Measurements from ENCODE around the gene RPN1. TPM values are rescaled to one million over a fixed set of nuclear protein-coding genes. Genes with fewer than 3 reads are reported as not detected.
"Not testable (repeated sequence)": the region's sequence is repeated elsewhere in the genome, so short reads cannot be mapped to it uniquely, and the experiment has no call there.

Gene RPN1
- total RNA-seq, 4 donors from 2014 or later = 197 to 219 (median 212) TPM

DNA sequence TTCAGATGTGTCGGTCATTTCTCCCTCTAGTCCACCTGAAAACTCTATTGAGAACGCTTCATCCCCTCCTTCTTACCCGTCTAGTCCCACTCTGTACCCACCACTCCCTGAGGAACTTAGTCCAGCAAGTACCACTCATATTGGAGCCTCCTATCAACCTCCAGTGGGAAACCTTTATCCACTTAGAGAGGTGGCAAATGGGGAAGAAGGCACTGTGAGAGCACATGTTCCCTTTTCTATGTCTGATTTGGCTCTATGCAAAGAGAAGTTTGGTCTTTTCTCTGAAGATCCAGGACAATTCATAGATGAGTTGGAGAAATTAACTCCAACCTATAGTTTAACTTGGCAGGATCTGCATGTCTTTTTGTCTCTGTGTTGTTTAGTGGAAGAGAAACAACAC is 17.0 kb upstream of the RPN1 start:
- H3K36me3 ChIP-seq = no peaks in the 10 kb centered on the region
- no peaks in the 10 kb centered on the region for H3K27me3 ChIP-seq
- TF ChIP-seq POLR2A (IDR thresholded peaks at IDR 0.05) = no peak
- TF ChIP-seq, protein P1, sequence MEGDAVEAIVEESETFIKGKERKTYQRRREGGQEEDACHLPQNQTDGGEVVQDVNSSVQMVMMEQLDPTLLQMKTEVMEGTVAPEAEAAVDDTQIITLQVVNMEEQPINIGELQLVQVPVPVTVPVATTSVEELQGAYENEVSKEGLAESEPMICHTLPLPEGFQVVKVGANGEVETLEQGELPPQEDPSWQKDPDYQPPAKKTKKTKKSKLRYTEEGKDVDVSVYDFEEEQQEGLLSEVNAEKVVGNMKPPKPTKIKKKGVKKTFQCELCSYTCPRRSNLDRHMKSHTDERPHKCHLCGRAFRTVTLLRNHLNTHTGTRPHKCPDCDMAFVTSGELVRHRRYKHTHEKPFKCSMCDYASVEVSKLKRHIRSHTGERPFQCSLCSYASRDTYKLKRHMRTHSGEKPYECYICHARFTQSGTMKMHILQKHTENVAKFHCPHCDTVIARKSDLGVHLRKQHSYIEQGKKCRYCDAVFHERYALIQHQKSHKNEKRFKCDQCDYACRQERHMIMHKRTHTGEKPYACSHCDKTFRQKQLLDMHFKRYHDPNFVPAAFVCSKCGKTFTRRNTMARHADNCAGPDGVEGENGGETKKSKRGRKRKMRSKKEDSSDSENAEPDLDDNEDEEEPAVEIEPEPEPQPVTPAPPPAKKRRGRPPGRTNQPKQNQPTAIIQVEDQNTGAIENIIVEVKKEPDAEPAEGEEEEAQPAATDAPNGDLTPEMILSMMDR (IDR thresholded peaks at IDR 0.05 in 4 of 5, conservative IDR thresholded peaks at IDR 0.05 in 1 of 5) = no peak
- H3K4me3 ChIP-seq = no peak overlapping the region
- H3K4me1 ChIP-seq = no peaks in the 10 kb centered on the region
- ATAC-seq (no peak), DNase-seq (no peak)
- H3K27ac ChIP-seq = no peak overlapping the region
- H3K9me3 ChIP-seq = no peaks in the 10 kb centered on the region
- in situ Hi-C loops (cut with MboI; ENCODE audit: low sequenced_read_pairs in 4 of 4) = no loop called here
- intact Hi-C loops (cut with DNase I; ENCODE audit: low total_unique reads) = no loop called here

DNA sequence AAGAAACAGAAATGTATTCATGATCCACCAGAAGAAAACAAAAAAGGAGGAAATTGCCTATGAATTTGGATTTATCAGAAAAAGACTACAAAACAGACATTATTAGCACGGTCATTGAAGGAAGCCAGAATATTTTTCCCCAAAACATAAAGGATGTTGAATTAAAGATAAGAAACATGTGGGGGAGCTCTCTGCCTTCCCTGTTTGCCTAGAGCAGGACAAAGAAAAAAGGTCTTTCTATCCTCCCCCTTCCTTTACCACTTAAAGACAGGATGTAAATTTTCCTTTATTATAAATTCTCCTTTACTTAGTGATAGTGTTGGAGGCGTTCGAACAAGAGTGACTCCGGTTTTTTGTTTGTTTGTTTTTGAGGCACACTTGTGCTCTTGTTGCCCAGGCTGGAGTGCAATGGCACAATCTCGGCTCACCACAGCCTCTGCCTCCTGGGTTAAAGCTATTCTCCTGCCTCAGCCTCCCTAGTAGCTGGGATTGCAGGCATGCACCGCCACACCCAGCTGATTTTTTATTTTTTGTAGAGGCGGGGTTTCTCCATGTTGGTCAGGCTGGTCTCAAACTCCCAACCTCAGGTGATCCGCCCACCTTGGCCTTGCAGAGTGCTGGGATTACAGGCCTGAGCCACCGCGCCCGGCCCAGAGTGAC is 14.9 kb upstream of the RPN1 start:
- DNase-seq (no peak), ATAC-seq (no peak)
- in situ Hi-C loops (cut with MboI; ENCODE audit: low sequenced_read_pairs in 4 of 4) (no loop called here), intact Hi-C loops (cut with DNase I; ENCODE audit: low total_unique reads) (no loop called here)
- Histone ChIP-seq H3K36me3 (no peaks in the 10 kb centered on the region), H3K4me3 (no peak overlapping the region), H3K27ac (no peak overlapping the region), H3K4me1 (no peaks in the 10 kb centered on the region), H3K9me3 (no peaks in the 10 kb centered on the region), H3K27me3 (no peaks in the 10 kb centered on the region)
- TF ChIP-seq, protein P1 (IDR thresholded peaks at IDR 0.05 in 4 of 5, conservative IDR thresholded peaks at IDR 0.05 in 1 of 5) = no peak
- no peak for TF ChIP-seq POLR2A (IDR thresholded peaks at IDR 0.05)

DNA sequence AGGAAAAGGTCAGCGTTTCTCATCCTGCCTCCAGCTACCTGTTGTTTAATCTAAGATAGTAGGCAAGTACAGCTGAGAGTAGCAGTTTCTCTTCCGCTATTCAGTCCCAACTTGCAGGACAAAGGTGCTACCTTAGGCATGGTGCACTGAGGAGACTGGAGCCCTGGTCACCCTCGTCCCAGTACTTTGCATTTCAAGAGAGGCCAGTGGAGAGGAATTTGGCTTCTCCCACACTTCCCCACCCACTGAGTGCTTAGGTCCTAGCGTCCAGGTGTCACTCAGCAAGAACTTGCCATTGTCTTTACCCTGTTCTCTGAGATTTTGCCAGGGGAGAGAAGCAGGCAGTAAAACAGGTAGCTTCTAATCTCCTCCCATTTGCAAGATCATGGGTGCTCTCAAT is 12.5 kb upstream of the RPN1 start:
- H3K4me3 ChIP-seq = no peak overlapping the region
- DNase-seq (no peak), ATAC-seq (no peak)
- H3K9me3 ChIP-seq = no peaks in the 10 kb centered on the region
- H3K4me1 ChIP-seq = no peaks in the 10 kb centered on the region
- TF ChIP-seq, protein P1 (IDR thresholded peaks at IDR 0.05 in 4 of 5, conservative IDR thresholded peaks at IDR 0.05 in 1 of 5) = no peak
- TF ChIP-seq POLR2A (IDR thresholded peaks at IDR 0.05) = no peak
- no peak overlapping the region for H3K27ac ChIP-seq
- no peaks in the 10 kb centered on the region for H3K36me3 ChIP-seq
- in situ Hi-C loops (cut with MboI; ENCODE audit: low sequenced_read_pairs in 4 of 4) = no loop called here
- intact Hi-C loops (cut with DNase I; ENCODE audit: low total_unique reads) = no loop called here
- H3K27me3 ChIP-seq = no peaks in the 10 kb centered on the region

DNA sequence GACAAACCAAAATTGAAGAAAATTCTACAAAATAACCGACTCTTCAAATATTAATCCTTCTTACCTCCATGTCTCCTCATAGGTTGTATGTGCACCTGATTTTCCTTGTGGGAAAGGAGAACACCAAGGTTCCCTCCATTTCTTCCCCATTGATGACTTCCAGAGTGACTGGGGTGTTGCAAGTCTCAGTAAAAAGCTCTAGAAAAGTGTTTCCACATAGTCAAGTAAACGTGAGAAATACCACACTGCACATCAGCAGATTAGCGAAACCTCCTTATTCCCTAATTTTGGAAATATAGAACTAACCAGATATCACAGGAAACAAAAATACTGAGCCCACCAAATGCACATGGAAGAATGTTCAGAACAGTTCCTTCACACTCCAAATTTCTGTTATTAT is 4.9 kb upstream of the RPN1 start:
- no peaks in the 10 kb centered on the region for H3K36me3 ChIP-seq
- H3K9me3 ChIP-seq = no peaks in the 10 kb centered on the region
- no peak overlapping the region for H3K4me3 ChIP-seq
- in situ Hi-C loops (cut with MboI; ENCODE audit: low sequenced_read_pairs in 4 of 4) (no loop called here), intact Hi-C loops (cut with DNase I; ENCODE audit: low total_unique reads) (no loop called here)
- DNase-seq = no peak
- TF ChIP-seq POLR2A (IDR thresholded peaks at IDR 0.05) = no peak
- TF ChIP-seq, protein P1 (IDR thresholded peaks at IDR 0.05 in 4 of 5, conservative IDR thresholded peaks at IDR 0.05 in 1 of 5) = no peak
- no peak for ATAC-seq
- H3K4me1 ChIP-seq = no peaks in the 10 kb centered on the region
- no peak overlapping the region for H3K27ac ChIP-seq
- no peaks in the 10 kb centered on the region for H3K27me3 ChIP-seq

DNA sequence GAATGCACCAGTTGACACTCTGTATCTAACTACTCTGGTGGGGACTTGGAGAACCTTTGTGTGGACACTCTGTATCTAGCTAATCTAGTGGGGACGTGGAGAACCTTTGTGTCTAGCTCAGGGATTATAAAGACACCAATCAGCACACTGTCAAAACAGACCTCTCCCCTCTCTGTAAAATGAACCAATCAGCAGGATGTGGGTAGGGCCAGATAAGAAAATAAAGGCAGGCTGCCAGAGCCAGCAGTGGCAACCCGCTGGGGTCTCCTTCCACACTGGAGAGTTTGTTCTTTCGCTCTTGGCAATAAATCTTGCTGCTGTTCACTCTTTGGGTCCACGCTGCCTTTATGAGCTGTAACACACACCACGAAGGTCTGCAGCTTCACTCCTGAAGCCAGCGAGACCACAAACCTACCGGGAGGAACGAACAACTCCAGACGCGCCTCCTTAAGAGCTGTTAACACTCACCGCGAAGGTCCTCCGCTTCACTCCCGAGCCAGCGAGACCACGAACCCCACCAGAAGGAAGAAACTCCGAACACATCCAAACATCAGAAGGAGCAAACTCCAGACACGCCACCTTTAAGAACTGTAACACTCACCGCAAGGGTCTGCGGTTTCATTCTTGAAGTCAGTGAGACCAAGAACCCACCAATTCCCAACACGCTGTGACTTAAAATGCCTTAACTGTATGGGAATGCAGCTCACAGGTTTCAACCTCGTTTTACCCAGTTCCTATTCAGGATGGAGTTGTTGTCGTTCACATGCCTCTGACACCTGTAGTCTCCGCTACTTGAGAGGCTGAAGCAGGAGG is 3.6 kb upstream of the RPN1 start:
- in situ Hi-C loops (cut with MboI; ENCODE audit: low sequenced_read_pairs in 4 of 4); H3K27me3 ChIP-seq; ATAC-seq; H3K36me3 ChIP-seq; DNase-seq; H3K9me3 ChIP-seq; intact Hi-C loops (cut with DNase I; ENCODE audit: low total_unique reads); H3K4me3 ChIP-seq; H3K4me1 ChIP-seq; H3K27ac ChIP-seq: not testable (repeated sequence)

Data from gastrocnemius medialis (tissue), 4 donors.